Measurements from ENCODE around the gene TXK.
"Not testable (repeated sequence)": the region's sequence is repeated elsewhere in the genome, so short reads cannot be mapped to it uniquely, and the experiment has no call there.

The TXK gene

DNA sequence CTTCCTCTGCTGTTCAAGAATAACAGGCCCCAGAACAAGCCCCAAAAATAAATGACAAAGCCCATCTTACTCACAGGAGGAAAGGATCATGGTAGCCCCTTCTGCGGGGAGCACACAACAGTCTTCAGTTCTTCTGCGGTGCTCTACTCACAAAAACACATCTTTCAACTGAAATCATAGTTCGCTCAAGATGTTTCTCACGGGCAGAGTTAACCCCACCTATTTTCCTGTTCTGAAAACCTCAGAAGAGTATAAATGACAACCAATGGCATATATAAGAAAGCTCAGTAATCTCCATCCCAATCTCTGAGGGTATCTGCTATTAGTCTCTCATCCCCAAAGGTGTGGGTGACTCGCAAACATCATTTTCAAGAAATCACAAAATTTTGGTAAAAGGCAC lies at the start of gene TXK:
TXK (minus strand) TSS at position 170 of the 400 bp plus-strand sequence; CDS start at position 90, 80 bp downstream.
- FAIRE-seq (no peak), DNase-seq (ENCODE audit: low spot score) (no peak)

DNA sequence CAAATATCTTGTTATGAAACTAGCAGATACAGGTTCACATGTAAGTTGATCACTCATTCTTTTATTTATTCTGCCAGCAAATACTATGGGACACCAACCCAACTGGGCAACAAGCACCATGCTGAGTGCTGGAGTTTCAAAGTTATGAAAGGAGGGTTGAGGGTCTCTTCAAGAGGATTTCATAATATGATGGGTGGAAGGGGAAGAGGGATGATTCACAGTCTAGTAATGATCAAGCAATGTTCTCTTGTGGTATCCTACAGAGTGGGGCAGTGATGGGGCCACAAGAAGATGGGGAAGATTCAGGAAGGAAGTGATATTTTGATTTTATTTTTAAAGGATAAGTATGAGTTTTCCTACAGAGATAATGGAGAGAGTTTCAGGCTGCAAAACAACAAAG lies 46.2 kb upstream of the TXK start:
- DNase-seq (ENCODE audit: low spot score), result no peak
- FAIRE-seq, result no peak

DNA sequence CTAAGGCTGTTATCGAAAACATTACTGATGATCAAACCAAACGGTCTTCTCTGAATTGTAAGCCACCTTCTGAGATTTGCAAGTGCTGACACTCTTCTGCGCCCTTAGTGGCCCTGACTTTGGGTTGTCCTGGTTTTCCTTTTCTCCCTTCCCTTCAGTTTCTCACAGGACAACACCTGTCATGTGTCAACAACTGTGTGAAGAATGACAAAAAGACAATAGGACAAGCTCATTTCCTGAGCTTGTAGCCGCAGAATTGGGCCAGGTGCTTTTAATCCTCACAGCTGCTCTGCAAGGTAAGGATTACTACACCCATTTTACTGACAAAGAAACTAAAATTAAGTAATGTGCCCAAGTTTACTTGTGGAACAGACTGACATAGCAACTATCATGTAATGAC lies 44.9 kb upstream of the TXK start:
- FAIRE-seq (no peak), DNase-seq (ENCODE audit: low spot score) (no peak)

DNA sequence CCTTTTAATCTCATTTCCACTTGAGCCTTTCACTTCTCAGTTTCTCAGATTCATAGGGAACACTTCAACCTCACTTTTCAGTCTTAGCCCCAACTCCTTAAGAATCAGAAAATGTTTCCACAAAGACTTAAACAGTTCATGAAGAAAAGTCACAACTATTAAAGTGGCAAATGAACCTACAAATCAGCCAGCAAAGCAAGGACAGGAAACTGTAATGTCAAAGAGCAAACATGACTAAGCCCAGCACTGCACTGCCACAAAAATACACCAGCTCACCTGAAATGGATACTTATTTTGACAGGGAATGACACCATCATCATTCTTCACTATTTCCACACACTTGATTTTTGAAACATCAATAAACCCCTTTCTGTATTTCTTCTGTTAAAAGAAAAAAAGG lies 41.8 kb upstream of the TXK start:
- peak; percentile 35 for DNase-seq (ENCODE audit: low spot score)
- no peak for FAIRE-seq

DNA sequence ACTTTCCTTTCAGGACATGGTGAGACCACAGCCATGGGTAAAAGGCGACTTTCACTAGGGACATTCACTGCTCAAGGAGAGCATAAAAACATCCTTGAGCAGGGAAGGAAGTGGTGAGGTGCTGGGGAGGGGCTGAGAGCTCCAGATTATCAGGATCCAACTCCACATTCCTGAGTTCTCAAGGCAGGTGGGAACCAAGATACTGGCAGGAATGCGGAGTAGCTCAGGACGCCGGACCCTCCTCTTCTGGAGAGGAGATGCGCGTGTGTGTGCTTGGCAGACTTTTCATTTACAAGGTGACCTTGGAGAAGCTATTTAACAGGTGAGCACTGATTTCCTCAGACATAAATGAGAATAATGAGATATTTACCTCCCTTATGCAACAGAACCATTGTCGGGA lies 41.3 kb upstream of the TXK start:
- DNase-seq (ENCODE audit: low spot score) (peak; percentile 37), FAIRE-seq (peak; percentile 23)

DNA sequence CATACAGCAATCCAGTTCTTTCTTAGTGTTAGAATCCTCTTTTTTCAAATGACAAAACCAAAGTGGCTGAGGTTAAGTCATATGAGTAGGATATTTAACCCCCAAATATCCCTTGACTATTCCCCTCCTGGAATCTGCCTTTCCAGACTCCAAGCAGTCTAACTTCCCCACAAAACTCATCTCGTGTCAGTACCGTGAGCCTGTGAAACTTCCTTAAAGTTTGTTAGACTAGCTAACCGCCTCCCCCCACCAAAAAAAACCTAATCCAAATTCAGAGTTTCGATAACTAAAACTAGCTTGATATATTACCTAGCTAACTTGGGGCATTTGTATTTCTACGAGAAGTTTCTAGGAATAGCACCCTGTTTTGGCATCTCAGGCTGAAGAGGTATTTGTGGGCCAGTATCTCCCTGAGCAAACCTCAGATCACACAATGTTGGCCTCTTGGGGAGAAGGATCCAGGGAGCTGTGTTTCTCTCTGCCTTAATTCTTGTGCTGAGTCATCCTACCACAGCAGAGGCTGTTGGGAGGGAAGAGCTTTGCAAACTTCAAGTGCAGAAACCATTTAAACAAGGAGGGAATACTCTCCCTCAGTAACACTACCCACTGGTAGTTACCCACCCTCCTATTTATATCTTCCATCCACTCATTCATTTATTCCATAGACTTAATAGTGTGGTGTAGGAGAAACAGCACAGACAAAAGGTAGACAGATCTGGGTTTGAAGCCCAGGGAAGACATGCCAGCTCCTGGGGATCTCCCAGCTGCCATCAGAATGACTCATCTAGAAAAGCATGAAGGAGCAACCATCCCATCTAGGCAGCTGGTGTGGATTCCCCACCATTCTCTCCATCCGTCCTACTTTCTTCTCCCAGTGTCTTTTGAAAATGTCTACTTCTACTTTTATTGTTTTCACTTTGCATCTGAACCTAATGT lies 39.3 kb upstream of the TXK start:
- DNase-seq (ENCODE audit: low spot score), result peak; percentile 89
- no peak for FAIRE-seq

DNA sequence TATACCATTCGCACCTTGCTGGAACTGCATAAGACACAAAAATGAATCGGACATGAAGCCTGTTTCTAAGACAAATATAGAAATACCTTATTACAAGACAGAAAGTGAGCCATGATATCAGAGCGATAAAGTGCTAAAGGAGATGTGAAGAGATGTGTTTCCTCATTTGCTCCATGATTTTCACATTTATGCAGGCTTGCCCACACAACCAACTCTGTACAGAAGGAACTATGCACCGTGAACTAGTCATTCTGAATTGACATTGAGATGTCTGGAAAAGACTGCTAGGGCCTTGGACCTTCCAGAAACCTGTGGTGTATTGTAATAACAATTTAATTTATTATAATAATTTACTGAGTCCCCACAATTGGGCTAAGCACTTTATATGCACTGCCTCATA lies 38.6 kb upstream of the TXK start:
- DNase-seq (ENCODE audit: low spot score) (no peak), FAIRE-seq (peak; percentile 79)

DNA sequence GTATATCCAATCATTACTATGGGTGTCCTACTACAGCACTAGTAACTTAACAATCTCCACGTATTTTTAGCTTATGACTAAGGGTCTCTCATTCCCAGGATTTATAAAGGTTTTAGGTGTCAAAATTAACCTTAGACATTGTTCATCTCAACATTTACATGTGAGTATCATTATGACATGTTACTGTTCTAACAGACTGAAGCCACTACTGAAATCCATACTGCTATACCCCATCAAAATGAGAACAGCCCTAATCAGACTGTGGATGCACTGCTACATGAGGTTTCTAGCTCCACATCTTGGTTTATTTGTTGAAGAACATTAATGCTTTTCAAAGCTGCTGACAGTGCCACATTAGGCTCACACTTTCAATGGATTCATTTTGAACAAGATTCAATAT lies 35.6 kb upstream of the TXK start:
- no peak for DNase-seq (ENCODE audit: low spot score)
- FAIRE-seq, result peak; percentile 37

DNA sequence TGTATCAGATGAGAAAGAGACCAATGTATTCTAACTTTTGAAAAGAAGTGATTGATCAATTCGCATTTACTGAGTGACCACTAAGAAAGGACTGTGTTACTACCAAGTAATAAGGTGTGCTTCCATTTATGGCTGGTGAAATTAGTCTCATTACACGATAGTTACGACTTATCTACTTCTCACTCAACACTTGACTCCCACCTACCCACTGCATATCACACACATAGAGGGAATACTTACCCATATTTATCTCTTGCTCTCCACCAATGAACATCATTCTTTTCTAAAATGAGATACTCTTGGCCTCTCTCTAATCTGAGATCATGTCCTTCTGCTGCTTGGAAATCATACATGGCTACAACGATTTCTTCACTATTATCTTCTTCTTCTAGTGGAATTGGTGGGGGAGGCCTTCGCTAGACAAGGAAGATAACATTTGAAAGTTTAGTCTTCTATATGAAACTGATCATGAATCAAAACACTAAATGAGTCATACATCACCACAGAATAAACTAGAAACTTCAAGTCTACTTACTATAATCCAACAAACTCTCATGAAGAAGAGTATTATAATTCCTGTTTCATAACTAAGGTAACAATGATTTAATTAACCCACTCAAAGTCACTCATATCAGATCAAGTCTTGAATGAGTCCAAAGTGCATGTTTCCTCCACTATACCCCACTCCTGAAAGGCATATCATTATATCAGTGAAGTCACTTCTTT lies 33.7 kb upstream of the TXK start:
- FAIRE-seq, result peak; percentile 74

DNA sequence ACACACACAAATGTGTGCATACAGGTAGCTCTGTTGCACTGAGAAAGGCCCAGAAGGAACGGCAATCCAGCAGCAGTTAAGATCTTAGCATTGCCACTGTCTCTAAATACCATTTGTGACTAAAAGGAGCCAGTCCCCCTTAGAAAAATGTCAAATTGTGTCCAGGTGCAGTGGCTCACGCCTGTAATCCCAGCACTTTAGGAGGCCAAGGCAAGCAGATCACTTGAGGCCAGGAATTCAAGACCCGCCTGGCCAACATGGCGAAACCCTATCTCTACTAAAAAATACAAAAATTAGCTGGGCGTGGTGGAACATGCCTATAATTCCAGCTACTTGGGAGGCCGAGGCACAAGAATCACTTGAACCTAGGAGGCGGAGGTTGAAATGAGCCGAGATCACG lies 30.5 kb upstream of the TXK start:
- DNase-seq (ENCODE audit: low spot score); FAIRE-seq: not testable (repeated sequence)

More for the DNA sequence above, 33.7 kb upstream of the TXK start:
- DNase-seq (ENCODE audit: low spot score), result no peak

DNA sequence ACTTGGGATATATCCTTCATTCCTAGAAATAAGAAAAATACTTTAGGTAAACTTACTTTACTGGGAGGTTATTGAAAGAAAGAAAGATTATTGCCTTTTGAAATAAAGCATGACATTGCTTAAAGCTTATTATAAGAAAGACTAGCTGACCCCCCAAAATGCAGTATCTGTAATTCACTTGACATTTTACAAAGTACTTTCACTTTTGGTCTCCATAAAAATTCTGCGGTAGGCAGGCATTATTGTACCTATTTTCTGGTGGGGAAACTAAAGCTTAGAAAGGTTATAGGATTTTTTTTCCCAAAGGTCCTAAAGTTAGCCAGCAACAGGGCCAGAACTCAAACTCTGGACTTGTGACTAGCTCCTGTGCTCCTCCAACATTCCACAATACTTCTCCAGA lies 29.7 kb upstream of the TXK start:
- DNase-seq (ENCODE audit: low spot score) (no peak), FAIRE-seq (no peak)

DNA sequence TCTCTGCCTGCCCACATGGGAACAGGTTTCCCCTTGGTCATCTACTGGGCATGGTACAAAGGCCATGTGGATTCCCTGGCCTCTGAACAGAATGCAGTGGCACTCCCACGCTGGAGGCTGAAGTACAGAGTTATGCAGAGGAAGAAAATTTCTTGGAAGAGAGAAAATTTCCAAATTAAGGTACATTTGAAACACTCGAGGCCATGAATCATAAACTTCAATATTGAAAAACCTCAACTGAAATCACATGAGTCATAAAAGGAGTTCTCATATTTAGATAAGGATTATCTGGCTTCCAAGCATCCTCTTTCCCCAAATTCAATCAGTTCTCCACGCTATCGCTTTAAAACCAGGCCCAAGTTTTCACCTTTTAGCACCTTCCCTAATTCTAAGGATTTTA lies 28.1 kb upstream of the TXK start:
- FAIRE-seq (no peak), DNase-seq (ENCODE audit: low spot score) (no peak)

DNA sequence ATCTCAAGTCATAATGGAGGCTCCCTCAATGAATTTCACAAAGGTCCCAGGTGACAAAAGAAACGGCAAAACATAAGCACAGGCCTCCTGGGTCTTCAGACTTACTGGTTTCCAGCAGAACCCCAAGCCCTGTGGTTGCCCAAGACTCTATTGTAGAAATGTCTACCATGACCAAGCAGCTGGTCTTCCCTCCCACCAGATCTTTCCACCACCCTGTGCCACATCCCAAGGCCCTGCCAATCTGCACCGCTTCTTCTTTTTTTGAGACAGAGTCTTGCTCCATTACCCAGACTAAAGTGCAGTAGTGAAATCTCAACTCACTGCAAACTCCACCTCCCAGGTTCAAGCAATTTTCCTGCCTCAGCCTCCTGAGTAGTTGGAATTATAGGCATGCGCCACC lies 23.2 kb upstream of the TXK start:
- DNase-seq (ENCODE audit: low spot score), result no peak
- FAIRE-seq, result no peak

DNA sequence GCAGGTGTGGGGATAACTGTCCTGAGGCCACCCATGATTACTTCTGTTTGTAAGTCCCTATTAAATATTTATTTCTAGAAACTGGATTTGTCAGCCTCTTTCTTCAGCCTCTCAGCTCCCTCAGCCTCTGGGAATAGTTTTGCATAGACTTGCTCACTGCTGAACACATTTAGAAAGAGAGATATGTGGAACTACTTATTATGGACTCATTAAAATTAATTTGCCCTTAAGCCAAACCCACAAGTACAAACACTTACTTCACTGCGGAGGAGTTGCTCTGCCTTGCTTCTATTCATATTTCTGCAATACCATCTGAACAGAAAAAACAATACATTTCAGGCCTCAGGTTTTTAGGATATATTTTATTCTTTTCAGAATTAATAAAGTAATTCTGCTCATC lies 22.4 kb upstream of the TXK start:
- FAIRE-seq (no peak), DNase-seq (ENCODE audit: low spot score) (no peak)

DNA sequence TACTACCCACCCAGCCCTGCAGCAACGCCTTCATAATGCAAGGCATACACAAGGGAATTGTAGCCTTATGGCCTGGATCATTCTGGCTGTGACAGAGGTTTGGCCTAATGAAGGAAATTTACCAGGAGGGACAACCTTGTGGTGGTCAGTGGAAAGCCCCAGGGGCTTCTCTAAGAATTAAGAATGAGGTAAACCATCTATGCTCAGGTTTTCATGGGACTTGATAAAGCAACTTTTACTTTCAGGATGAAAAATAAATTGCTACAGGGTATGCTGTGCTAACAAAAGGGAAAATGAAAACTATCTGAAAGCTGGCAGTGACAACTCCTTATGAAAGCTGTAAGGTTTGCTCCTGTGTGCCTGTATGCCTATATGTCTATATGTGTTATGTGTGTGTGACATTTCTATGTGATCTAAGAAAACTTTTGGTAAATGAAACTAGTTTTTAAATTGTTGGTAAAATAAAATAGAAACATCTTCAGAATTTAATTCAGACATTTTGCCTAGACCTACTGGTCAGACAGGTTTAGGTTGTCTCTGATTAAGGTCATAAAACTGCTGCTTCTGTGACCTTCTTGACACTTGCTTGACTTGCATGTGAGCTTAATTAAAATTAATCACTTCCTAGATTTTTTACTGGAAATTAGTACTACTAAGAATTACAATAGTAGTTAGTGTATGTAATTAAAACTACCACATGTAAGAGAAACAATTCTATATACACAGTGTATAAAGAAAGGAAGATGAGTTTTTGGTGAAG lies 19.9 kb upstream of the TXK start:
- DNase-seq (ENCODE audit: low spot score), result no peak
- FAIRE-seq, result no peak

DNA sequence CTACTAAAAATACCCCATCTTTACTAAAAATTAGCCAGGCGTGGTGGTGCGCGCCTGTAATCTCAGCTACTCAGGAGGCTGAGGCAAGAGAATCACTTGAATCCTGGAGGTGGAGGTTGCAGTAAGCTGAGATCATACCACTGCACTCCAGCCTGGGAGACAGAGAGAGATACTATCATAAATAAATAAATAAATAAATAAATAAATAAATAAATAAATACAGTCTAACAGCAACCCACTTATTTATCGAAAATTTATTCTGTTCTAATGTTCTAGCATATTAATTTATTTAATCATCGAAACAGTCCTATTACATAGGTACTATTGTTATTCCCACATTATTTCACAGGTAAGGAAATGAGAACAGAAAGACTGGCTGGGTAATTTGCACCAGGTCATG lies 18.2 kb upstream of the TXK start:
- DNase-seq (ENCODE audit: low spot score) (no peak), FAIRE-seq (no peak)

DNA sequence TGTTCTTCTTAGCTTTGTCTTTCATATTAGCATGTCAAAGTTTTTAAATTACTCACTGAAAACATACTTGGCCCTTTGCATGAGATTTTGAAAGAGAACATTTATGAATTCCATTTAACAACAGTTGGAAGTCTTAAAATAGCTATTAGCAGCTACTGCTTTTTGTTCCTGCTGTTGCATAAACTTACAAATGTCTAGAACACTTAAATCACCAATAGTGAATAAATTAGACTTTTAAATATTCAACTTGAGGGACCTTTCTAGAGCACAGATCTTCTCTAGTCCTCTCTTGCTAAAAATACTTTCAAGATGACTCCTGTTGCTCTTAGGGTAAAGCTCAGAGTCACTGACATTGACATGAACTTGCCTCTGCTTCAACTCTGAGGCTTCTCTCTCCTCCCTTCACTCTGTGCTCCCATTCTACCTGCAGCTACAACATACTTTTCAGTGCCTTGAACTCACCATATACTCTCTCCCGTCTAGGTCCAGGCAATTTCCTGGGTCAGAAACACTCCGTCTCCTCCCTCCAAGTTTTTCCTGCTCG lies 15.8 kb upstream of the TXK start:
- FAIRE-seq (no peak), DNase-seq (ENCODE audit: low spot score) (no peak)

DNA sequence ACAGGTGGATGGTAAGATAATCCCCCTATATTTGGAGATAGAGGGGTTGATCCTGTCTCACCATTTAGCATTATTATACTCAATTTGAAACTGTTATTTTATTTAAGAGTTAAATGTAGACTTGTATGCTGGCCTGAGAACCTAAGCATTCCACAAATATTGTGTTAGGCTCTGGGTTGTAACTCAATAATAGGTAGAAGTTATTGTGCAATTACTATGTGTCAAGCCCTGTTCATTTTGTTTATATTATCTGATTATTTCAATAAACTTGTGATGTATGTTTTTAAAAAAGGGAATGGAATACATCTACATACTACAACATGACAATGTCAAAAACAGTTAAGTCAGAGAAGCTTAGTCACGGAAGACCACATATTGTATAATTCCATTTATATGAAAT lies 13.6 kb upstream of the TXK start:
- no peak for FAIRE-seq
- DNase-seq (ENCODE audit: low spot score), result no peak

DNA sequence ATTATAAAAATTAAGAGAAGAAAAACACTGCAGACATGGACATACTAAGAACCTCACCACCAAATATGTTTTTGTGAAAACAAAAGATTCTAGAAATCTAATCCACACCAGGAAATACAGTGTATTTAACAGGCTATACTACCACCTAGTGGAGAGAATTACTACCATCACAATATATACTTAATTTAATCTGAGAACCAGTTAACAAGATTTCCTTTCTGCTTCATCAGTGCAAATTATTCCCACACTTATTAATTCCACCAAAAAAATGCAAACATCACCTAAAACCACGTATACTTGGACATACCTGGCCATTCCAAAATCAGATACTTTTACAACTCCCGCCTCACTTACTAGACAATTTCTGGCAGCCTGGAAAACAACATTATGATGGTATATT lies 7.0 kb upstream of the TXK start:
- DNase-seq (ENCODE audit: low spot score) (peak; percentile 34), FAIRE-seq (no peak)

DNA sequence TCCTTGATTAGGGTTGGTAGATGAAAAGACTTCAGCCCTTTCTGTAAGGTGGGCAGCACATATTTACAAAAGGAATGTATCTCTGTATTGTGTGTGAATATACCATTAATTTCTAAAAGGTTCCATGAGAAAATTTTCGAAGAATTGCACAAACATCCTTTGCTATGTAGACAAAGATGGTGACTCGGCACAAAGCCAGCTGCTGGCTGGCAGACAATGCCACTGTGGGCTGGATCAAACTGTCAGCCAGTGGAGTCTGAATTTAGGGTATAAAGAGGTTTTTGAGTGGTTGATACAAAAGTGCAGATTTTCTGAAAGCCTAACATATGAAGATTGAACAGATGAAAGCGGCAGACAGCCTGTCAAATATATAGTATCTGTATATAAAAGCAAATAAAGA lies 5.6 kb upstream of the TXK start:
- DNase-seq (ENCODE audit: low spot score), result peak; percentile 34
- FAIRE-seq, result no peak

DNA sequence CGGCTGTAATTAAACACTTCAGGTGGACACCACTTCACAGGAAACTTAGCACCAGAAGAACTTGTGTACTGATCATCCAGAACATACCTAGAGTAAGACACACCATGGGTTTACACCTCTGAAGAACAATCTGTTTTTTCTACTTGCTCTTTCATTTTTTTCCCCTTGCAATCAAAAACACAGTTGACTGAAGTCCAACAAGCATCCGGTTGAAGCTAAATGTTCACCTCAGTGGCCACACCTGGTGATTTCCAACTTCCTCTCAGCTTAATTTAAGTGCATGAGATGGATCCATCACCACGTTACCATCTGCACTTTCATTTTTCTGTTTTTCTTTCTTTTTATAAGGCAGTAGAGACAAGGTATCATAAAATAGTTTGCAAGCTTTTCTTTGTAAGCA lies 4.9 kb upstream of the TXK start:
- DNase-seq (ENCODE audit: low spot score) (no peak), FAIRE-seq (no peak)

DNA sequence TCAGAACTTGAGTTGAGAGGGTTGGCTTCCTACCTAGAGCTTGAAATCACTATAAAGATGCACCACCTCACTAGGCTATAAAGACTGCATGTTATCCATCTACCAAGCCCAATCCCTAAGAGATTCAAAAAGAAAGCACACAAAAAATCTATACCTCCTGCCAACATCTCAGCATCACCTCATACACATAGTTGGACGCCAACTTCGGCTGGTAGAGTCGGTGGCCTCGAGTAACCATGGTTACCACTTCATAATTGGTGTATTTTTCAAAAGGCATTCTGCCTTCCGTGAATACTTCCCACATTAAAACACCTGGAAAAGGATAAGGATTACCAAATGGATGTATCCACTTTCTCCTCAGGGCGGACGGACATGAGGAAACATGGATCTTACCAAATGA lies 4.5 kb upstream of the TXK start:
- FAIRE-seq (no peak), DNase-seq (ENCODE audit: low spot score) (no peak)

Measured in urothelium cell line (cell line).